ENCODE results near the gene SP9. TPM values are rescaled to one million over a fixed set of nuclear protein-coding genes. Genes with fewer than 3 reads are reported as not detected.

SP9 gene
- polyA plus RNA-seq, 3 donors from 2014 or later: not detected

- peaks cover 16 to 31% of the 10 kb centered on the region in 2 donors for H3K4me1 Mint-ChIP-seq
- DNase-seq: no peak
- H3K27ac Mint-ChIP-seq: no peak overlapping the region
- H3K36me3 Mint-ChIP-seq: peaks cover 12 to 43% (median 23%) of the 10 kb centered on the region in 3 donors
- H3K27me3 Mint-ChIP-seq (ENCODE audit: low read depth in 3 of 3): peaks cover 0 to 2% (median 0%) of the 10 kb centered on the region in 3 donors
- H3K4me3 Mint-ChIP-seq: no peak overlapping the region
- H3K9me3 Mint-ChIP-seq: no peaks in the 10 kb centered on the region
These were observed 49.0 kb downstream of the SP9 start for GRCh38 chr2:174383796-174384195.

- Mint-ChIP-seq H3K4me1 (peaks cover 26 to 45% of the 10 kb centered on the region in 2 donors), H3K9me3 (no peaks in the 10 kb centered on the region), H3K36me3 (peaks cover 11 to 37% (median 25%) of the 10 kb centered on the region in 3 donors), H3K27ac (no peak overlapping the region), H3K4me3 (no peak overlapping the region), H3K27me3 (ENCODE audit: low read depth in 3 of 3) (peaks cover 0 to 3% (median 2%) of the 10 kb centered on the region in 3 donors)
- no peak for DNase-seq
These were observed 50.4 kb downstream of the SP9 start for GRCh38 chr2:174385201-174385600.

Other genes with a start within 250 kb of the SP9 start
- 10 to 100 TPM; 80.6 to 95.7 (median 84.3) TPM for gene OLA1, start 86.4 kb upstream of the SP9 start, polyA plus RNA-seq
- gene SCRN3, start 60.8 kb downstream of the SP9 start, polyA plus RNA-seq: 10 to 100 TPM in 1 of 3 donors, 1 to 10 TPM in 2; 5.8 to 13.6 (median 9.1) TPM
- gene GPR155, start 152.1 kb downstream of the SP9 start, polyA plus RNA-seq: 1 to 10 TPM; 2.7 to 5.9 (median 3.2) TPM